ENCODE data around the gene MEI1.

GRCh38 chr22:41805639-41806038 is 106.3 kb downstream of the MEI1 start:
- TF ChIP-seq MAZ (IDR thresholded peaks at IDR 0.05; ENCODE audit: borderline replicate concordance, low read depth, low read length) (no peak), USF2 (IDR thresholded peaks at IDR 0.05; ENCODE audit: low read depth, low read length) (no peak), MXI1 (IDR thresholded peaks at IDR 0.05; ENCODE audit: borderline replicate concordance, low read depth, low read length) (no peak), CTCF (conservative IDR thresholded peaks at IDR 0.05; ENCODE audit: low read depth, low read length) (no peak), CEBPB (IDR thresholded peaks at IDR 0.05; ENCODE audit: low read depth, low read length) (no peak), BHLHE40 (IDR thresholded peaks at IDR 0.05; ENCODE audit: low read depth, low read length) (no peak), SMC3 (IDR thresholded peaks at IDR 0.05; ENCODE audit: low read depth, low read length) (no peak), ELK1 (IDR thresholded peaks at IDR 0.05; ENCODE audit: borderline replicate concordance, low read depth, low read length) (no peak), RAD21 (IDR thresholded peaks at IDR 0.05; ENCODE audit: low read length) (no peak), POLR2A (IDR thresholded peaks at IDR 0.05; ENCODE audit: low read depth, low read length) (no peak), RFX5 (IDR thresholded peaks at IDR 0.05; ENCODE audit: low read depth, low read length) (no peak), MAFK (IDR thresholded peaks at IDR 0.05; ENCODE audit: low read depth, low read length) (no peak), RCOR1 (IDR thresholded peaks at IDR 0.05; ENCODE audit: insufficient replicate concordance, low read length) (no peak)
